Measurements from ENCODE around the gene MPPE1. TPM values are rescaled to one million over a fixed set of nuclear protein-coding genes. Genes with fewer than 3 reads are reported as not detected.

MPPE1 gene
- total RNA-seq, 4 donors from 2014 or later = 13.6 to 40.9 (median 29.5) TPM

- no peaks in the 10 kb centered on the region for H3K36me3 ChIP-seq
- no peak overlapping the region for H3K27ac ChIP-seq
- TF ChIP-seq CTCF (IDR thresholded peaks at IDR 0.05) (no peak), POLR2A (IDR thresholded peaks at IDR 0.05) (no peak)
- no peaks in the 10 kb centered on the region for H3K9me3 ChIP-seq
- no peak overlapping the region for H3K4me3 ChIP-seq
- no peaks in the 10 kb centered on the region for H3K4me1 ChIP-seq
- no peak for DNase-seq
- intact Hi-C loops (cut with DNase I; ENCODE audit: low total_unique reads) = no loop called here
- H3K27me3 ChIP-seq = no peaks in the 10 kb centered on the region
Observed at GRCh38 chr18:11953113-11953512, 45.0 kb upstream of the MPPE1 start.

GRCh38 chr18:11951390-11951851, 43.3 kb upstream of the MPPE1 start:
- no peaks in the 10 kb centered on the region for H3K4me1 ChIP-seq
- no peaks in the 10 kb centered on the region for H3K27me3 ChIP-seq
- H3K27ac ChIP-seq = no peak overlapping the region
- H3K9me3 ChIP-seq = no peaks in the 10 kb centered on the region
- no peak overlapping the region for H3K4me3 ChIP-seq
- H3K36me3 ChIP-seq = no peaks in the 10 kb centered on the region
- intact Hi-C loops (cut with DNase I; ENCODE audit: low total_unique reads) = no loop called here
- no peak for TF ChIP-seq POLR2A (IDR thresholded peaks at IDR 0.05)
- TF ChIP-seq CTCF (IDR thresholded peaks at IDR 0.05) = no peak
- no peak for DNase-seq

GRCh38 chr18:11950824-11951223, 42.7 kb upstream of the MPPE1 start:
- H3K9me3 ChIP-seq = no peaks in the 10 kb centered on the region
- no peak for DNase-seq
- no peaks in the 10 kb centered on the region for H3K27me3 ChIP-seq
- intact Hi-C loops (cut with DNase I; ENCODE audit: low total_unique reads) = no loop called here
- no peaks in the 10 kb centered on the region for H3K36me3 ChIP-seq
- TF ChIP-seq CTCF (IDR thresholded peaks at IDR 0.05) (no peak), POLR2A (IDR thresholded peaks at IDR 0.05) (no peak)
- no peak overlapping the region for H3K27ac ChIP-seq
- no peak overlapping the region for H3K4me3 ChIP-seq
- H3K4me1 ChIP-seq = no peaks in the 10 kb centered on the region

GRCh38 chr18:11948852-11949523, 40.9 kb upstream of the MPPE1 start:
- Histone ChIP-seq H3K4me1 (no peaks in the 10 kb centered on the region), H3K4me3 (no peak overlapping the region), H3K27me3 (no peaks in the 10 kb centered on the region), H3K27ac (peak overlapping the region; percentile 92 to 96), H3K9me3 (no peaks in the 10 kb centered on the region), H3K36me3 (no peaks in the 10 kb centered on the region)
- intact Hi-C loops (cut with DNase I; ENCODE audit: low total_unique reads) = no loop called here
- DNase-seq = no peak
- TF ChIP-seq CTCF (IDR thresholded peaks at IDR 0.05) (no peak), POLR2A (IDR thresholded peaks at IDR 0.05) (no peak)

GRCh38 chr18:11947214-11948191, 39.4 kb upstream of the MPPE1 start:
- Histone ChIP-seq H3K4me1 (no peaks in the 10 kb centered on the region), H3K9me3 (no peaks in the 10 kb centered on the region), H3K27ac (peak overlapping the region; percentile 92 to 96), H3K36me3 (no peaks in the 10 kb centered on the region), H3K27me3 (no peaks in the 10 kb centered on the region), H3K4me3 (peak overlapping the region; percentile 44 to 54)
- DNase-seq = peak; percentile 91 to 96
- intact Hi-C loops (cut with DNase I; ENCODE audit: low total_unique reads) = loop anchor here (2.0 kb wide), 1 partner anchor 33 kb away; the partner anchor contains the start of gene IMPA2
- TF ChIP-seq CTCF (IDR thresholded peaks at IDR 0.05) = peak in 1 of 4 experiments; percentile 16
- TF ChIP-seq POLR2A (IDR thresholded peaks at IDR 0.05) = peak; percentile 71 to 74

Data from uterus (tissue), 4 donors.